Left kidney (tissue), 2 donors: ENCODE results near the gene HPSE2. TPM values are rescaled to one million over a fixed set of nuclear protein-coding genes. Genes with fewer than 3 reads are reported as not detected.

Experiments used
- DNase-seq: peaks from one replicate; pipeline ENCODE4 v3.0.0-alpha.2; 2013
- polyA plus RNA-seq: library from polyadenylated mRNA; unstranded; fragments of 120-200 nt; gene quantifications from one replicate; pipeline ENCODE4 v1.2.1, GENCODE V29; 2013; ENCODE audit not compliant: insufficient read length

HPSE2 gene
- polyA plus RNA-seq, 1 donor = 0.81 TPM

DNA sequence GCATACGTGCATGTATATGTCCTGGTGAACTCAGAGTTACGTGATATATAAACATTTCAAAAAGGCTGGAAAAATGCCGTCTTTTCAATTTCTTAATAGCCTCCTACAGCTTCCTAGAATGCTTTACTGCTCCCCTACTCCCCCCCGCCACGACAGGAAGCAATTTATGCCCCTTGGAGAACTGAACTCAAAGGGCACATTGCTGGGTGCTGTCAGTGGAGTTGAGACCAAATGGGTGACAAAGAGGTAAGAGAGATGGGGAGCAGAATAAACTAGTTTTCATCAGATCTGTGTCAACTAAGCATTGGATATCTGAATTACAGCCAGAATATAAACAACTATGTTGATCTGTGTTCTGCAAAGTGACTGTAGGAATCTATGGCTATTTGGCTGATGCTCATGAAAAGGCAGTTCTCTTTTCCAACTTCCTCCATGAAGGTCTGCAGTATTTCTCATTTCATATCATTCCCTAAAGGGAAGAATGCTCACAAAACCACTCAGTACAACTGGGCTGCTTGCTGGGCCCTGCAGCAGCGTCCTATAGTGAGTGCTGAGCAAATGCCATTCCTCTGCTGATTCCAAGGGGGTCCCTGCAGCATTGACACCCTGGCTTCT, 617.6 kb downstream of the HPSE2 start:
- no peak for DNase-seq

DNA sequence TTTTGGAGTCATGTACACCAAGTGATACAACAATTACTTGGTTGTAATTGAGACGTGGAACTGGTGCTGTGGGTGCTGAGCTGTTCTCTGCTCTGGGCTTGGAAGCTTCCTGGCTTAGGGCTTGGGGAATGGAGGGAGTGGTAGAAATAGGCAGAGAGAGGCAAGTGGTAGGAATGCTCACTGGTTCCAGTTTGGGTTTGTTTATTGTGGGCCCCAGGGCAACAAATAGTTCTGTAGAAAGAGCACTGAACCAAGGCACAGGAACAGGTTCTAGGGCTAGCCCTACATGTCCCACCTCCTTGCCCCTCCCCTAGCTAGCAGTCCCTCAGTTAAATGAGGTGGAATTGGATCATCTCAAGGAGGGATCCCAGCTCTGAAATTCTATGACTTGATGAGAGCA, 622.2 kb downstream of the HPSE2 start:
- DNase-seq = no peak

DNA sequence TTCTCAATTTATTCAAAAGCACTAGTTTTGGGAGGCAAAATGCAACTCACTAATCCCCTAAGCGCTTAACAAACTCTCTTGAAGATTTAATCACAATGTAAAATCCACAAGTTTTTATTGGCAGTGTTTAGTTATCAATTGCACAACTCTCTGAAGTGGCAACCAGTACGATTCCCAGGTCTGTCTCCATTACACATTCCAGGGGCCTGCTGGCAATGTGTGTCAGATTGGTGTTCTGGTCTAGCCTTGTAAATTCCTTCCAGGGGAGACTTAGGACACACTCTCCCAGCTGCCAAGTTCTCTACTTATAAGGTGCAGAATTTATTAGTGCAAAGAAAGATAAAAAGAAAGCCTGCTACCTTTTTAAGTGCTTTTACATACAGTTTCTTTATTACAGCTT, 624.2 kb downstream of the HPSE2 start:
- no peak for DNase-seq

DNA sequence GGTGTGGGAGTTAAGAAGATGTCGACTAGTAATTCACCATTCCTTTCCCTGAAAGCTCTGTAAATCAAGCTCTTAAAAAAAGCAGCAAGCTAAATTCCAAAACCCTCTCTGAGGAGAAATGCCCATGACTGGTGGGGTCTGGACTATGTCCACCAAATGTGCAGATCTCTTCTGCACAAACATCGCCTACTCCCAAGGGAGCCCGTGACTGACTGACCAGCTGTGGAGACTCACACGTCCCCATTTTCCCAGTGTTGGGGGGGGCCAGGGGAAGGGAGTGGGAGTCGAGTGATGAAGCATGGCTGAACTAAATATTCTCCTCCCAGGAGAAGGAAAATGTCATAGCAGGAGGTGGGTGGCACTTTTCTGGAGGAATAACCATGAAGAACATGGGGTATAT, 624.8 kb downstream of the HPSE2 start:
- no peak for DNase-seq

DNA sequence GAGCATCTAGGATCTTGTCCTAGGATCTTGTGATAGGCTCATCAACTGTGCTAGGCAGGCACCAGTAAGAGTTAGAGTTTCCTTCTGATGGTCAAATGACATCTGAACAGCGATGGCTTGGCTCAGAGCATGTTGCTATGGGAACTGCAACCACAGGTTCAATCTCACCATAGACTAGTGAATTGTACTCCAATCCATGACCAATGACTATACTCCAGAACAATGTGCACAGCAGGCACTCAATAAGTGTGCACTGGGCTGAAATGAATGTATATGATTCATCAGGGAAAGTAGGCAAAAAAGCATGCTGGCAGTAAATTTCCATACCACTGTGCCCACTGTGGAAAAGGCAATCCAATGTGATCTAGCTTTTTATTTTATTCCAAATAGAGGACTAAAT, 625.4 kb downstream of the HPSE2 start:
- DNase-seq = no peak

DNA sequence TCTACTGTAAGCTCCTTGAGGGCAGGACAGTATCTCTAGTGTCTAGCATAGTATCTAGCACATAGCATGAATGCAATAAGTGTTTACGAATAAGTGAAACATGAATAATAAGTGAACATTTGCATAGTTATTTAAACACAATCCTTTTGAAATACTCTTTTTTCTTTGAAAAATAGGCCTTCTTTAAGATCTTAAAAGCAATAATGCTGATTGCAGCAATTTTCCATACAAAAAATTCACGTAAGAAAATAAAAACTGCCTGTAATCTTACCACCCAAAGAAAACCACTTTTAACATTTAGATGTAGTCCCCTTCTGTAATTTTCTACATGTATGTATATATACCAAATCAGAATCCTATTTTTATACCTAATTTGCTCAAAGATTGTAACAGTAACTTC, 626.4 kb downstream of the HPSE2 start:
- no peak for DNase-seq

DNA sequence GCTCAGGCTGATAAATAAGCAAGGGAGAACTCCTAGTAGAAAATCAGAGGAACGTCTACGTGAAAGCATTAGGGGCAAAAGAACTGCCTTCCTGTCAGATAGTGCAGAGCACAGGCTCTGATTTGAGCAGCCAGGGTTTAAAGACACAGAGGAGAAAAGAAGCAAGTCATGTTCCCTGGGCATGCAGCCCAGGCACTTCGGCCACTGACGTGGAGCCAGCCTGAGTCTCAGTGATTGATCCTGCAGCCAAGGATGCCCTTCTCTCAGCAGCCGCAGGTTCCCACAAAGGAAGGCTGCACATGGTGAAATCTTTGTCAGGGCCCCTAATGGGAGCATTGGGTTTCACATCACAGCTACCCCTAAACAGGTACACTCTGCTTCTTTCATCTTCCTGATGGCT, 627.2 kb downstream of the HPSE2 start:
- DNase-seq = no peak

DNA sequence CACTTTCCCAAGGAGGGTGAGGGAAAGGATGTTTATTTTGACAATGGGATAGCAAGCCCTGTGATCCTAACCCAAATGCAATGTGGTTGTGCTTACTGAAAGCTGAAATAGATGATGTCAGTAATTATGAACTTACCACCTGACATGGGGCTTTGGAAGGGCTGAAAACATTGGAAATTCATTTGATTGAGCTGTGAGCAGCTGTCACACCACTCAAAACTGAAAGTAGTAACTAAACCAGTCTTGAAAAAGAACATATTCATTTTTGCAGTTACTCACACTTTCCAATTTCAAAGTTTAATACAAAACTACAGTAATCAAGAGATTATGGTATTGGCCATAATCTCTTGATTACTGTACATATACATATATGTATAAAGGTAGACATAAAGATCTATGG, 633.4 kb downstream of the HPSE2 start:
- no peak for DNase-seq

DNA sequence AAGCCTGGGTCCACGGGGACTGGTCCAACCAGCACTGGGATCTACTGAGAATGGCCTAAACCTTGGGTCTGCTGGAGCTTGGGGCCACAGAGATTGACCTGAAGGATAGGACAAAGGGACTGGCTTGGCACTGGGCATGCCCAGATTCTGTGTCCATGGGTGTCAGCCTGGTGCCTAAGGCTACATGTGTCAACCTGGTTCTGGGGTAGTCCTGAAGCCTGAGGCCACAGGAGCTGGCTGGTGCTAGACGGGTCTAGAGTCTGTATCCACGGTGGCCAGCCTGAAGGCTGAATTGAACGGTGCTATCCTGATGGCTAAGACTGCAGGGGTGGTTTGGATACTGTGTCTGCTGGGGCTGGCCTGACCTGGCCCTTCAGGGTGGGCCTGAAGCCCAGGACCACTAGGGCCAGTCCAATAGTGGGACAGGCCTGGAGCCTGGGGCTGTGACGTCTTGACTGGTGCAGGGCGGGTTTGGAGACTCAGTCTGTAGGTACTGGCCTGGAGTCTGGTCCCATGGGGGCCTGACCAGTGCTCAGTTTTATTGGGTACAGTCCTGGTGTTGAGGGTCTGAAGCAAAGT, 636.5 kb downstream of the HPSE2 start:
- DNase-seq = no peak

DNA sequence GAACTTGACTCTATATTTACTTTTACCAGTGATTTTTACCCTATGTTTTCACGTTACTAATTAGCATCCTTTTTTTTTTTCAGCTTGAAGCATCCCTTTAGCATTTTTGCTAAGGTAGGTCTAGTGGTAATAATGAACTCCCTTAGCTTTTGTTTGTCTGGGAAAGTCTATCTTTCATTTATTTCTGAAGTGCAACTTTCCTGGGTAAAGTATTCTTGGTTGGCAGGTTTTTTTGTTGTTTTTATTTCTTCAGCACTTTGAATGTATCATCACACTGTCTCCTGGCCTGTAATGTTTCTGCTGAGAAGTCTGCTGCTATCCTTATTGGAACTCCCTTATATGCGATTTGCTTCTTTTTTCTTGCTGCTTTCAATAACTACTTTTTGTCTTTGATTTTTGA, 639.2 kb downstream of the HPSE2 start:
- DNase-seq = no peak

DNA sequence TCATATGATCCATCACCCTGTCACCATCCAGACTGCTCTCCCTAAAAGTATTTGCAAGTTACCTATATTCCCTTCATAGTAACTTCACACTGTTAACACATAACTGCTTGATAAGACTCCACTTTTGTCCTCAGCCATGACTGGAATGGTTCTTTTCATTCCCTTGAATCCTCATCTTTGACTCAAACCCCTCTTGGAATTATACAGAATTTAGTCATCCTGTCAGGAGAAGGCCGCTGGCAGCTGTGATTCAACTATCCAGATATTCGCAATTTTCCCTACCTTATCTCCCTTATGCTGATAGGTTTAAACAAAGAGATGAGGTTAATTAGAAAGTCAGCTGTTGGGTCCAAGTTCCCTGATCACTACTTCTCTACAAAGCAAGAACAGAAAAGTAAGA, 646.0 kb downstream of the HPSE2 start:
- no peak for DNase-seq

DNA sequence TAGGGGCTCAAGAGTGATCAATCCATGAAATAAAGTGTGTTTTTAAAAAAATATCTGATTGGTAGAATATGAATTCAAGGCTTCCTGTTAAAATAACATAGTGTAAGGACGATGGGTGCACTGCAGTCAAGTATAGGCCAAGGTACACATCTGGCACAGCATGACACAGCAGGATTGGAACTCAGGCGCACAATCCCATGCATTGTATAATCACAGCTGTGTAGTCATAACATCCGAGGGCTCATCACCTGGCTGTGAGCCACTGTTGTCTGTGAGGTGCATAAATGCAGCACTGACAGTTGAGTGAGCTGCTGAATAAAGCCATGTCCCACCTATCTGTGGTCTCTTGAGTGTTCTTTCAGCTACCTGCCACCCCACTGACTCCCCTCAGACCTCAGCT, 646.6 kb downstream of the HPSE2 start:
- DNase-seq = no peak

DNA sequence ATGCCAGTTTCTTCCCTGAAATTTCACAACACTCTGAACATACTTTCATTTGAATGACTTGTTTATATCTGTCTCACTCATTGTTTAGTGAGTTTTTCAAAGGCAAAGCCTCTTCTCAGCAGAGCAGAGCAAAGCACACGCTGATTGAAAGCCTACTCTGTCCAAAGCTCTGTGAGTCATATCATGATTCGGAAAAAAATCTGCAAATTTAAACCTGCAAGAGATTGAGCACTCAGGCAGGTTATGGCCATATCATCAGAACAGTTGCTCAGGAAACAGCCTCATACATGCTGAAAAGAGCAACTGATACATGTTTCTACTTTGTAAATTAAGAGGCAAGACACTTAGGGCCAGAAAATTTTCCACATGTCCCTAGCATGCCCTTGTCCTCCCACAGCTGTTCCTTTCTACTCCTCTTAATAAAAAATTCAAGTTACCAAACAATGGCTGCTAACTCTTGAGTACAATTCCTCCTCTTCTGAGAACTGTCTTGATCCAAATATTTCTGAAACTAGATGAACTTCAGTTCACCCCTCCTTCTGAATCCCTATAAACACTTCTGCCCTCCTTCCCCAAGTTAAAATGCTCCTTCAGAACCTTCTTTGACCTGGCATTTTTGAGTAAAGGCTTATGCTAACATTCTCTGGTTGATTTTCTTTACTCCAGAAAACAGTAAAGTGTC, 648.4 kb downstream of the HPSE2 start:
- no peak for DNase-seq

DNA sequence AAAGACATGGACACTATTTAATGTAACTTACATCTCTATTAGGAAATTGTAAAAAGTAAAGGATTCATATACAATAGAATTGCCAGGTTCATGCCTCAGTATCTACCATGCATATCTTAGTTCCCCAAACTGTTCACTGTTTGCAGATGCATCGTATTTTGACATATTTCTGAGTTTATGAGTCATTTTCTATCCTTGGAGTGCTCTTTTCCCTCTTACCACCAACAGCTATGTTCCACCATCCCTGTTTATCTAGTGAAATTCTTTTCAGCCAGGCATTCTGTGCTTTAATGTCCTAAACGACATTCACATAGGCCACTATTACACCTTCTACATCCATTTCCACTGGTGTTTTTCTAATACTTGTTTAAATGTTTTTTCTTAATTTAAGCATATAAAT, 649.6 kb downstream of the HPSE2 start:
- no peak for DNase-seq

DNA sequence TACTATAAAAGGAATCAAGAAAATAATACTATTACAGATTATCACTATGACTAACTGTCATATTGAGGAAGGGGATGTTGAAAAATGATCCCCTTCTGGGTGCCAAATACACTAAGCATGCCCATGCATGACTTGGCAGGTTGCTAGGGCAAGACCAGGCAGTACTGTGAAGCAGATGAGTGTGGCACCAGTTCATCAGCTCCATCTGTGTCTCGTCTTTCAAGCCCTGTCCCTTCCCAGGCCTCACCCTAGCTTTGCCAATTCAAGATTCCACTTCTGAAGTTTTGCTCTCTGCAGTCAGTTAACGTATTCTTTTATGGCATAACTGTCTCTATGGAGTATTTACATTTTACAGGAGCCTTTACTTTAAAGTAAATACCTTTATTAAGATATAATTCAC, 653.3 kb downstream of the HPSE2 start:
- DNase-seq = no peak

DNA sequence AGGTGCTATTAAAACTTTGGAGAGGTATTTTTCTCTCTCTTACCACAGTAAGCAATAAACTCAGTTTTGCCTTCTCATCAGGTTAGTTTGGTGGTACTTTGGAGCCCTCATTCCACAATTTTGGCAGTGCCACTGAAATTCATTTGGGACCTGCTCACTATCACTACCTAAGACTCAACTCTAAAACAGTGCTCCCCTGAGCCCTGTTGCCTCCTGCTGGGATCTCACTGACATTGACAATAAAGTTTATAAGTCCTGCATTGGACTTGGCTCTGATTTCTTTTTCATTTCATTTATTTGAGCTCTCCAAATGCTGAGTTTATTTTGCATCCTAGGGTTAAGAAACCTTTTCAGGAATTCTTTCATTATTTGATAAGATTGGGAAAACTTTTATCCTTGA, 658.1 kb downstream of the HPSE2 start:
- DNase-seq = no peak

DNA sequence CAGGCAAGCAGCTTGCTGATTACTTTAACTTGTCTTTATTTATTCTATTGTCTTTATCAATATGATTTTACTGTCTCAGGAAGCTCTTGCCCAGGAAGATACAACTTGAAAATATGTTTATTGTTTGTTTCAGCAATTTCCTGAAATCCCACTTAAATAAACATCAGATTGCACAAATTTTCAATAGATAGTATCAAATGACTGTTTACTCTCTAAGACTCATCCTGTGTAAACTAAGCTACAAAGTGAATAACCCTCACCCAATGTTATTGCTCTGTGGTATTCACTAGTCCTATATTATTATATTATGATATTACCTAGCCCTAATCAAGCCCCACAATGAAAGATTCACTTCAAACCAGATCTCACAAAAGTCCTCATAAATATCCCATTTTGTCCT, 658.5 kb downstream of the HPSE2 start:
- DNase-seq = no peak

DNA sequence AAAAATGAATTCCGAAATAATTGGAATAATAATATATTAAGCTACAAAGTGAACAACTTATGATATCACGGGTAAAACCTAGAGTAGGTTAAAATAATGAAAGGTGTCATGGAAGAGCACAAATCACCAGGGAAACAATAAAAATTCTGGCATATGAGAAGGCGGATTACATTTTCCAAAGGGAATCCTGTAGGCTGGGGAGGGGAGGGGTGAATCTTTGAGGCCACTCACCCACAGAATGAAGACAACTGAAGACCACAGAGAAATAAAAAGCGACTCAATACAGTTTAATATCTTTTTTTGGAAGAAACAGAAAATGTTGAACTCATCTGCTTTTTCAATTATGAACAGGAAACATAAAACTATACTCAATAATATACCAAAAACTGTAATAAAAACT, 659.6 kb downstream of the HPSE2 start:
- DNase-seq = no peak

DNA sequence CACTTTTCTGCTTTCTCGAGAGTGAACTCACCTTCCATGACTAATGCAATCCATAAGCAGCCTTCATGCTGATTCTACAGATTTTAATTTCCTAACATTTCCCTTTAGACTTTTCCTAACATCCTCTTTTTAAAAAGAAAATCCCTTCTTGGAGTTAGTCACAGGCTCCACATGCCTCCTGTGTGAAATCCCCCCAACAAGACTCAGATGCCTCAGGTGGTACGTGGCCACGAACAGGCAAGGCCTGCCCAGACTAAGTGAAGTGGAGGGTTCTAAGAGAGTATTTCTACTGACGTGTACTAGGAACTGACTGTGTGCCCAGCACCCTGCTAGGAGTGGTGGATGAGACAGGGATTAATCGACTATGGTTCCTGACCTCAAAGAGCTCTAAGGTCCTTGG, 663.1 kb downstream of the HPSE2 start:
- no peak for DNase-seq

DNA sequence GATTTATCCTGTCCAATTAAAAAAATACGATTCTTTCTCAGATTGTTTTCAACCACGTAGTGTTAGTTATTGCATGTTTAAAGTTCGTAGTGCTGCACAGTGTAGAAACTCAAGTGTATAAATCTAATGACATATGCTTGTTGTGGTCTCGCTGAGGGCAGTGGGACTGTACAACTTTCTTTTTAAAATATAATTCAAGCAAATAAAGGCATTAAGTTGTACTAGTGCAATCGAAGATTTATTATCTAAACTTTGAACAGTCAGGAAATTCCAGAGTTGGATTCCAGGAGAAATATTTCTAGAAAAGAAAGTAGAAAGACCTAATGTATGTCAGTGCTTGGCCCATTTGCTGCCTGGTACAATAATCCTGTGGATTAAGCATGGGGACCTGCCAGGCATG, 664.8 kb downstream of the HPSE2 start:
- no peak for DNase-seq

DNA sequence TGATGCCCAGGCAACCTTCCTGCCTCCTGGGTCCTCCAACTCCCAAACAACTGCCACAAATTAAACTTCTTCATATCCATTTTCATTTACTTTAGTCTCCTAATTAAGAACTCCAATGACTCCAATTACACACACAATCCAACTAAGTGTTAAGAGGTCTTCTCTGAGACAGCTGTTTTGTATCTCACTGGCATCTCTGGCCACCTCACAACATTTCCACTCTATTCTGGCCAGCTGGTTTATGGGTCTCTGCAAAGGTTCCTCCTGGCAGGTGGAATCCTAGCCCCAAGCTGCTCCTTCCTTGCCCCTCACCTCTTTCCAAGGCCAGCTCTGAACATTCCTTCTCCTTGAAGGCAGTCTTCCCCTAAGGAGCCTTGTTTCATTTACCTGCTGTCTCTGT, 665.8 kb downstream of the HPSE2 start:
- no peak for DNase-seq

DNA sequence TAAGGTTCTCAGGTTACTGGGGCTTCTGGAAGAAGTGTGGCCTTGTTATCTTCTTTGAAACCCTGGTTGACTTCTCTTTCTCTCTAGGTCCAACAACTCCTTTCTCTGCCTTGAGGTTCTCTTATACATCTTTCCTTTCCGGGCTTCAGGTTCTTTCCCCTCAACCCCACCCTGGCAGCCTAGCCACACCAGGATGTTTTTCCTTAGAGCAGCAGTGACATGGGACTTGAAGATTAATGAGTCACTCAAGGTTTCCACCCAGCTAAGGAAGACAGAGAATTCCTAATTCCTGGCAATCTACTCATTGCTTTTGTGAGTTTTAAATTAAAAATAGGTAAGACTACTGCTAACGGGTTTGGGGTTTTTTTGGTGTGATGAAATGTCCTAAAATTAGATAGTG, 667.1 kb downstream of the HPSE2 start:
- DNase-seq = no peak

DNA sequence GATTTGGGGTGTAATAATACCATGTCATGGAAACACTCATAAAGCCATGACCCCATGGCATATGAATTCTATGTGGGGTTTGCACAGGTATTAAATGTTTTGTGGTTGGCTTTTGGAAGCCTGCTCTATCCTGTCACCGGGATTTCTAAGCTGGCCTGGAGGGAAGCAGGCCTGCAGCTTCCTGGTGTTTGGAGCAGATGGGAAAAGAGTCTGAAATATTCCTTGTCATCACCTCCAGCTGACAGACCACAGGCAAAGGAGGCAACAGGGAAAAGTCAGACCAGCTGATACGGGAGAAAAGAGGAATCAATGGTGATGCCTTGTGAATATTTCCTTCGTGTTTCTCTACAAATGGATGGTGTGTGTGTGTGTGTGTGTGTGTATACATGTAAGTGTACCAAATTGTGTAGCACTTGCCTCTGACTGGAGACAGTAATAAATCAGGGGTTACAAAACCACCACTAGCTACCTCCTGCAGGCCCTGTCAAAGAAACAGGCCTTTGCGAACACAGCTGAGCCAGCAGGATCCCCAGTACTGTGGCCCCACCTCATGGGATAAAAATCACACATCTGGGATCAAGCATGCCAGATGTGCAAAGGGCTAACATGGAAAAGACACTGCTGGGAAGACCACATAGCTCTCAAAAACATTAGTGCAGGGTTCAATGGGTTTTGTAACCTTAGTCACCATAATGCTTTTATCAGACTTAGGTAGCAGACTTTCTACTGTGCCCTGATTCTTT, 668.1 kb downstream of the HPSE2 start:
- no peak for DNase-seq
